OCI-LY7 (cell line): Measurements from ENCODE around the gene INSC.

ENCODE experiments used
- CTCF ChIP-seq: fragments of 200-600 bp; sonication (generic); conservative IDR thresholded peaks from 2 replicates; pipeline ENCODE4 v1.5.1; 2014; ENCODE audit warnings: mild to moderate bottlenecking, antibody characterized with exemption, low read length, moderate library complexity, mixed read lengths
- EZH2phosphoT487 ChIP-seq: fragments of 200-600 bp; sonication (generic); IDR thresholded peaks from 2 replicates; pipeline ENCODE4 v1.6.1; 2018; ENCODE audit warnings: low read depth, borderline replicate concordance, mild to moderate bottlenecking, mixed run types, antibody characterized with exemption, low read length, moderate library complexity, mixed read lengths

DNA sequence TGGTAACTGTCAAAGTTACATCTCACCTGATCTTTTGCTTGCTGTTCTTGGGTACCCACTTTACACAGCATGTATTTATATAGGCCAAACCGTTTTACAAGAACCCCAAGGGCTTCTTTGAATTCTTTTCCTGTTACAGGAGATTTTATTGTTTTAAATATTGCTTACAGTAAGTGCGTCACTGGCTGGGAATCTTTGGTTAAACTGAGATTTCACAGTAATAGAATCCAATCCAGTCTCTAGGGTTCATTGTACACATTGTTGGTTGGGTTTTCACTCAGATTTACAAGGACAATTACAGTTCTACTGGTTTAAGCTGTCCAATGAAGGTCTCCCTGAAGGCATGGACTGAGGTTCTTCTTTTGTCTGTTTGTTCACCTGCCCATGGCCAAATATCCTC lies 171.7 kb downstream of the INSC start:
- TF ChIP-seq CTCF (no peak), EZH2phosphoT487 (no peak)
